ENCODE data around the gene ARFIP2. TPM values are rescaled to one million over a fixed set of nuclear protein-coding genes. Genes with fewer than 3 reads are reported as not detected.
A peak's percentile ranks its signal among the peaks of the same experiment; 100 is the strongest.

ARFIP2 gene
- total RNA-seq, 1 donor from 2014 or later: 15.2 TPM

DNA sequence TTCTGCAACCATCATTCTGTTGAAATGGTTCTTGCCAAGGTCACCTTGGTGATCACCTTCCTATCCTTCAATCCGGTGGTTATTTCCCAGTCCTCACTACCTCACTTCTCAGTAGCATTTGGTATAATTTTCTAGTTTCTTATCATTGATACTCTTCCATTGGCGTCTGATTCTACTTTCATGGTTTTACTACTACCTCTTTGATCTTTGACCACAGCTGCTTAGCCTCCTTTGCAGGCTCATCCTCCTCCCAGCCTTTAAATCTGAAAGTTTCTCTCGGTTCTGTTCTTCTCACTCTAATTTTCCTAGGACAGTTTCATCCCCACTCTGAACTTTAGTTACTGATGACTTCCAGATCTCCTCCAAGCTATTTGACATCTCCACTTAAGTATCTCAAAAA lies 5.1 kb upstream of the ARFIP2 start:
- DNase-seq: no peak
- ATAC-seq: no peak
- intact Hi-C loops (cut with micrococcal nuclease): no loop called here

- DNase-seq: no peak
- no peak for ATAC-seq
- intact Hi-C loops (cut with micrococcal nuclease): no loop called here
Measured at GRCh38 chr11:6485661-6486060, 4.5 kb upstream of the ARFIP2 start.

DNA sequence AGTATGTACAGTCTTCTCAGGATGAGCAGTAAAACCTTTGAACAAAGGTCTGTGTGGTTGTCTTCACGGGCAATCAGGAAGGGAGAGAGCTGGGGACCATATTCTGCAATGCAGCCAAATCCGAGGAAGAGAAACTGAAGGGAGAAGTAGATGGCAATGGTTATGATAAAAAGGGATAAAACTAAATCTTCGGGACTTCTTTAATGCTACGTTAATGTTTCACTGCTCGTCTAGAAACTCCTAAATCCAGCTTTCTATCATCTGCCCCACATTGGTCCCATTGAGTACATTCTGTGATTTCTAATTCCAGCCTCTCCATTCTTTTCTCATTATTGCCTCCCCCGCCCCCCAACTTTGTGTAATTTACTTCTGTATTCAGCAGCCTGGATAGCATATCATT lies 1.9 kb upstream of the ARFIP2 start:
- ATAC-seq: no peak
- no peak for DNase-seq
- intact Hi-C loops (cut with micrococcal nuclease): no loop called here

DNA sequence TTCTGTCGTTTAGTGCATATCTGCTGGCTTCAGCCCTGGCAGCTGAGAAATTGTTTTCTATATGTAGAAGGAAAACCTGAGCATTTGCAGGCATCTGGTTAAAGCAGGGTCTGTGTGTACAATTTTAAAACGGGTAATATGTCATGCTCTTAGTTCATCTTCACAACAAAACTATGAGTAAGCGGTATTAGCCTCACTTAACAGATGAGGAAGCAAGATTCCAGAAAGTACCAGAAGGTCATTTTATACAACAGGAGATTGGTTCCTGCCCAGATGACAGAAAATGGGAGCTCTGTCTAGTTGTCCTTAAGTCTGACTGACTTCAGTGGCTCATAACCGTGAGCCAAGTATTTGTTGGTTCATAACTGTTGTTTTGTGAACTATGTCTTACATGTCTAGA lies 1.3 kb upstream of the ARFIP2 start:
- intact Hi-C loops (cut with micrococcal nuclease): no loop called here
- ATAC-seq: no peak
- DNase-seq: no peak

GRCh38 chr11:6481924-6482275 lies 769 bp upstream of the ARFIP2 start:
- DNase-seq: peak; percentile 27
- intact Hi-C loops (cut with micrococcal nuclease): no loop called here
- no peak for ATAC-seq

DNA sequence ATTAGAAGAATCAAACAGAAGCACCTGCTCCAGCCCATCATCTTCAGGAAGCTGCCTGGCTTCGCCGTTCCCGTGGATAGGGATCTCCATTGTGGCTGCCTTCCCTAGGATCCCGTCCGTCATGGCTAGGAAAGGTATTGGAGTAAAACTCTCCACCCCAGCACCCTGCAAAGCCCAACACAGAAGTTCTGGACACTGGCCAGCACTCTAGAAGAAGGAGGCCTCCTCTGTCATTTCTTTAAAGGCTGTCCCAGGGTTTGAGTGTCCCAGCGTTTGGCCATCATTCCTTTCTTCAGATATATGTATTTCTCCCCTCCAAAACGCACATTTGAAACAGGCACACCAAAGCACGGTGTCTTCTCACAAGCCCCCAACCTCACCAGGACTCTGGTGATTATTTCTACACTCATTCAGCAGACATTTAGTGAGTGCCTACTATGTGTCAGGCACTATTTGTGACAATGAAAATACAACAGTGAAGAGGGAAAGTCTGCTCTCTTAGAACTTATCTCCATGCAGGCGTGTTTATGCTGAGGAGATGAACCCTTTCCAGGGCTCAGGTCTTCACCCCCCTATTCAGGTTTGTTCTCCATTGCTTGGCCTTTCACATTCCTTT lies 724 bp downstream of the ARFIP2 start:
- intact Hi-C loops (cut with micrococcal nuclease): no loop called here
- ATAC-seq: no peak

GRCh38 chr11:6476571-6476970 lies 4.6 kb downstream of the ARFIP2 start:
- intact Hi-C loops (cut with micrococcal nuclease): no loop called here
- ATAC-seq (no peak), DNase-seq (no peak)

More for the DNA sequence above, 724 bp downstream of the ARFIP2 start:
- no peak for DNase-seq

- DNase-seq: no peak
- intact Hi-C loops (cut with micrococcal nuclease): no loop called here
- ATAC-seq: no peak
Measured at GRCh38 chr11:6475936-6476335, 5.2 kb downstream of the ARFIP2 start.

- DNase-seq (no peak), ATAC-seq (no peak)
- intact Hi-C loops (cut with micrococcal nuclease): no loop called here
Measured at GRCh38 chr11:6474806-6475500, 6.2 kb downstream of the ARFIP2 start.

- ATAC-seq (no peak), DNase-seq (no peak)
- intact Hi-C loops (cut with micrococcal nuclease): no loop called here
Measured at GRCh38 chr11:6474413-6474792, 6.7 kb downstream of the ARFIP2 start.

DNA sequence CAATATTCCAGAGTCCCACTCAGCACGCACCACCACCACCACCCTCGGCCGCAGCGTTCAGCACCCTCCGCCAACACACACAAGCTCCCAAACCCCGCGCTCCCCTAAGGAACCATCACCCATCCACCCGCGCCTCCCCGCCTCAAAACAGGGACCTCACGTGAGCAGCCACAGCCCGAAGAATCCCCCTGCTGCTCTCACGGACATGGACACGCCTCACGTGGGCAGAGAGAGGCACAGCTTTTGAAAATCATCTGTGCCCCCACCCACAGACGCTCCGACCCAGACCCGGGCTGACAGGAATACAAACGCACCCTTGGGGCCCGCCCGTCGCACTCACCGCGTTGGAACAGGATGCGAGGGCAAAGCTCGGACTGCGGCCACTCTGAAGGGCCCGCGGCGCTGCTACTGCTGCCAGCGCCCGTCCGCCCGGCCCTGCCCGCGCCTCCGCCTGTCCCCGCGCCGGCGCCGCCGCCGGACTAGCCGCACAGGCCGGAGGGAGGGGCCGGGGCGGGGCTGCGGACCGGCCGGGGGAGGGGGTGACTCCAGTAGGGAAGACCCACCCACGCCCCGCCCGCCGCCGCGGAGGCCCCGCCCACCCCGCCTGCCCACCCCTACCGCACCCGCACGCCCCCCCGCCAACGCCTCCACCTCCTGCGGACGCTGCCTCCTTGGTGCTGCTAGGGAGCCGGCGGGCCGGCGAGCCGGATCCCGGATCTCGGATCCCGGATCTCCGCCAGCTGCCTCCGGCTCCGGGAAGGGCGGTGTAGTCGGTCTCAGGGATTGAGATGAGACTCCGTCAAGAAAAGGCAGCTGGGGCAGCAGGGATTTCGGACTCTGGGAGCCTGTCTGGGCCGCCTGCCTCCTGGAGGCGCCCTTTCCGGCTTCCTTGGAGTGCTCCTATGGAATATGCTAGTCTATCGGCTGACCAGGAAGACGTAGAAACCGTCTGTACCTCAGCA lies 7.4 kb downstream of the ARFIP2 start, which contains the start of gene TRIM3:
Gene TRIM3, minus strand, starts transcription at position 491 of the 962 bp plus-strand sequence. CDS start 8,246 bp downstream, outside the sequence.
- ATAC-seq (peak; percentile 94), DNase-seq (peak; percentile 97)
- intact Hi-C loops (cut with micrococcal nuclease): no loop called here

GRCh38 chr11:6472934-6473333 lies 8.2 kb downstream of the ARFIP2 start:
- no peak for ATAC-seq
- no peak for DNase-seq
- intact Hi-C loops (cut with micrococcal nuclease): no loop called here

DNA sequence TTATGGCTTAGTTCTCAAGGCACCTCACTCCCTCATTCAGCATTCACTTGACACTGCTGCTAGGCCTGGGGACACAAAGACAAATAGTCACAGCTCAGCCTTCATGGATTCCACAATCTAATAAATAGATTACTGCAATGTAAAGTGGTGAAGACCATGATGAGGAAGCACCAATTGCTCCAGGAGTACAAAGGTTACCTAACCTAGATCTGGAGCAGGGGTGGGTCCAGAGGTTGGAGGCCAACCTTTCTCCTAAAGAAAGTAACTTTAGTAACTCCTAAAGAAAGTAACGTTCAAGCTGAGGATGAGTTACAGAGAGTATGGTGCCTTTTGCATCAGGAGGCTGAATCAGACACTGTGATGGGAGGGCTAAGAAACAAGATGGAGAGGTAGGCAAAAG lies 11.5 kb downstream of the ARFIP2 start:
- intact Hi-C loops (cut with micrococcal nuclease): no loop called here
- ATAC-seq (no peak), DNase-seq (no peak)

DNA sequence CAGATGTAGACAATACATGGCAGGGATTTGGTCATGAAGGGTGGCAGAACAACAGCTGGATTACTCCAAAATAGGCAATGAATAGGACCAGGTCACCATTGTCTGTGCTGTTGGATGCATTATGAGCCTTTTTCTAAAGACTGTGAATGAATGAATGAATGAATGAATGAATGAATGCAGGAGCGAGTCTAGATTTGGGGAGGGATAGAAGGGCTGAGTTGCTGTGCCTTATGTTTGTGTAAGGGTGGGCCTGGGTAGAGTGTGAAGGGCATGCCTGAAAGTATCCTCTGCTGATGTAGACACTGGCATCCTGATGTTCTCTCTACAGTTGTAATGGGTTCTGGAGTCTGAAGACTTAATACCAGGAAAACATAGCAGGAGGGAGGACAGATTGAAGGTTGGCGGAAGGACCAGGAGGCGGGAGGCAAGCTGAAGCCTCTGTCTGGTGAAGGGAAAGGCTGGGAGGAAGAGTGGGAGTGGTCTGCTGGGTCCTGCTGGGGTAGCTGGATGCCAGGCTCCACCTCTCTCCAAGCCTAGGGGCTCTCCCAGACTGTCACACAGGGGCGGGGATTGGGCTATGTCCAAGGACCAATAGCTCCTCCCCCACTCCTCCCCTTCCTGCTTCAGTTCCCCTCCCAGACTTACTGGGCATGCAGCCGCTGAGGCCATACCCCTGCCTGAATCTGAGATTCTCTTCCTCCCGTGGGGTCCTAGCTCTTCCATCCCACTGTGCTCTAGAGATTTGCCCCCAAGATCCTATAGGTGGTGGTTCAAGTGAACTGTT lies 12.2 kb downstream of the ARFIP2 start:
- intact Hi-C loops (cut with micrococcal nuclease): no loop called here
- ATAC-seq: peak; percentile 83
- peak; percentile 90 for DNase-seq

GRCh38 chr11:6459099-6459450 lies 22.1 kb downstream of the ARFIP2 start:
- no peak for DNase-seq
- no peak for ATAC-seq

GRCh38 chr11:6458352-6459098 lies 22.6 kb downstream of the ARFIP2 start:
- no peak for DNase-seq
- intact Hi-C loops (cut with micrococcal nuclease): no loop called here
- no peak for ATAC-seq

More at GRCh38 chr11:6459099-6459450, 22.1 kb downstream of the ARFIP2 start:
- intact Hi-C loops (cut with micrococcal nuclease): no loop called here

DNA sequence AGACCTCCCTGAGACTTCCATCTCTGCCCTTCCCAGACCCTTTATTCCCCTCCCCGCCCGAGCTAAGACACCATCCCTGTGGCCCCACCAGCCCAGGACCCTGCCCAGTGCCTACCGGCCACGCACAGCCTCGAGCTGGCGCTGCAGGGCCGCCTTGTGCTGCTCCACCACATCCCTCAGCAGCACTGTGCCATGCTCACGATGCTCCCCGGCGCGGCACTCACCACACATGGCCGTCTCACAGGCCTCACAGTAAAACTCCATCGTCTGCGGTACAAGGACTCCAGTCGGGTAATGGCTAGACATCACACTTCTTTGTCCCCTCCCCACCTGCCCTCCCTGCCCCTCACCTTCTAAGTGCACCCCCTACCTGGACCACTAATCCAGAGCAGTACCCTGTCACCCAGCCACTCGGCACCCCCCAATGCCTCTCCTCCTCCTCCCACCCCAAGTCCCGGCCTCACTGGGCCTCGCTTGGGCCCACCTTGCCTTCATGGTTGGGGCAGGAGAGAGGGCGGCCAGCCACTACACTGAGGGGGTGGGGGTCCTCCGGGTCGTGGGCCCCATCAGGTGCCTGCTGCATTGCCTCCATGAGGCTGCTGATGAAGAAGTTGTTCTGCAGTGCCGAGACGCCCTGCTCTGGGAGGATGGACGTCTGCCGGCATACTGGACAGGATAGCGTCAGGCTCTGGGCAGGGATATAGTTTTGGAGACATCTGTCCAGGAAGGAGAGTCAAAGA lies 23.4 kb downstream of the ARFIP2 start:
- ATAC-seq (no peak), DNase-seq (no peak)
- intact Hi-C loops (cut with micrococcal nuclease): no loop called here

Measured in left ventricle myocardium superior (tissue), 1 donor.